ENCODE data around the gene CADPS.

DNA sequence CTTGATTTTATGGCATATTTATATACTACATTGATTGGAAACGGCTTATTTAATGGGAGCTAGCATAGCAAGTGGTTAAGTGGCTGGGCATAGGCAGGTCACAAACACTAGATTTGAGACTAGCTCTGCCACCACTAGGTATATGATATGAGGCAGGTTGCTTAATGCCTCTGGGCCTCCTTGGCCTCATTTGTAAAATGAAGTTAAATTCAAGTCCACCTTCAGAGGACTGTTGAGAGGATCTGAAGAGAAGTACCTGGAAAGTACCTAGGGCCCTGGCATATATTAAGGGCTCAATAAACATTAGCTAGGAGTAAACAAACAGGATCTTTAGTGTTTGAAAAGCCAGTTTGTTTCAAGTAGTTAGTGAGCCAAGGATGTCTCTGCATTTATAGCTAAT is 335.5 kb downstream of the CADPS start:
- no peak for TF ChIP-seq CTCF (conservative IDR thresholded peaks at IDR 0.05 in 1 of 2, IDR thresholded peaks at IDR 0.05 in 1 of 2; ENCODE audit: extremely low read depth in 1 of 2, insufficient read depth in 1 of 2, low read depth in 1 of 2, low read length in 2 of 2)
- TF ChIP-seq EZH2 (IDR thresholded peaks at IDR 0.05; ENCODE audit: borderline replicate concordance, low read length): no peak

Measured in mammary epithelial cell (primary cell).